Sigmoid colon (tissue), 7 donors: ENCODE results near the gene IRF2. TPM values are rescaled to one million over a fixed set of nuclear protein-coding genes. Genes with fewer than 3 reads are reported as not detected.

Experiments used
- DNase-seq: peaks from one replicate; pipeline ENCODE4 v3.0.0-alpha.2; 2019
- H3K27ac ChIP-seq, 4 donors: fragments of 200-600 bp; sonication (generic); one replicate each; pipeline ENCODE4 v1.5.1; 2016 to 2019; ENCODE audit warnings: mild to moderate bottlenecking in 1 of 4
- H3K27me3 ChIP-seq, 3 donors: fragments of 200-600 bp; sonication (generic); one replicate each; pipeline ENCODE4 v1.5.1; 2019; ENCODE audit warnings: mild to moderate bottlenecking in 1 of 3
- H3K36me3 ChIP-seq, 4 donors: fragments of 200-600 bp; sonication (generic); one replicate each; pipeline ENCODE4 v1.5.1; 2016 to 2019
- H3K4me1 ChIP-seq, 4 donors: fragments of 200-600 bp; sonication (generic); one replicate each; pipeline ENCODE4 v1.5.1; 2017 to 2019
- H3K4me3 ChIP-seq, 4 donors: fragments of 200-600 bp; sonication (generic); one replicate each; pipeline ENCODE4 v1.5.1; 2017 to 2019; ENCODE audit warnings: mild to moderate bottlenecking in 2 of 4, moderate library complexity in 1 of 4
- H3K9me3 ChIP-seq, 4 donors: fragments of 200-600 bp in 3 of 4; sonication (generic) in 3 of 4; one replicate each; pipeline versions ENCODE4 v1.5.1 to v1.6.1; 2013 to 2019
- CTCF ChIP-seq, 4 experiments: fragments of 450-650 bp in 3 of 4; fragments of 200-600 bp in 1 of 4; IDR thresholded peaks; one replicate each; pipeline ENCODE4 v1.5.1; 2016 to 2019; ENCODE audit warnings: antibody characterized with exemption in 4 of 4, mild to moderate bottlenecking in 3 of 4, moderate library complexity in 2 of 4
- EP300 ChIP-seq, 4 donors: sonication (generic); formaldehyde crosslinking; IDR thresholded peaks; one replicate each; pipeline ENCODE4 v1.6.1; 2017; ENCODE audit warnings: antibody characterized with exemption in 4 of 4
- POLR2A ChIP-seq, 2 donors: fragments of 450-650 bp; IDR thresholded peaks; one replicate each; pipeline ENCODE4 v1.6.1; 2016; ENCODE audit warnings: antibody characterized with exemption in 2 of 2, mild to moderate bottlenecking in 2 of 2, moderate library complexity in 2 of 2
- POLR2AphosphoS5 ChIP-seq, 4 donors: sonication (generic); formaldehyde crosslinking; IDR thresholded peaks; one replicate each; pipeline ENCODE4 v1.6.1; 2017; ENCODE audit warnings: antibody characterized with exemption in 4 of 4
- WGBS, 2 donors: extraction: QIAGEN DNeasy Blood & Tissue Kit; methylation state at CpG; one replicate each; pipeline ENCODE4 v1.1.7; 2013; 5-methylcytosine and 5-hydroxymethylcytosine counted together
- intact Hi-C: fragments of 100-400 bp; cut with DNase I; formaldehyde crosslinking; loops from one replicate; pipeline ENCODE4 v1.15.1; 2023
- polyA plus RNA-seq, 3 donors: library from polyadenylated mRNA; stranded (reverse); fragments of 200-250 nt; gene quantifications; one replicate each; pipeline ENCODE4 v1.2.3, GENCODE V29; 2013
- total RNA-seq, 4 donors: library from RNA; depleted of rRNA; stranded (reverse); fragments of >200 nt; gene quantifications; one replicate each; pipeline ENCODE4 v1.1.0, GENCODE V29; 2016
- donor health status: healthy with polysubstance abuse.
- donor health status: Bipolar disorder and iron deficiency.
- donor health status: healthy.

IRF2 gene
- total and polyA plus RNA-seq, 7 donors = 27.6 to 41.8 (median 31.9) TPM

GRCh38 chr4:184350964-184351363, 123.4 kb downstream of the IRF2 start:
- intact Hi-C loops = no loop called here
- no peak overlapping the region for H3K4me3 ChIP-seq
- DNase-seq = no peak
- WGBS, 2 donors = 97 to 98% methylated on average over 5 of the region's 5 CpGs
- H3K27me3 ChIP-seq = no peaks in the 10 kb centered on the region
- peaks cover 0 to 15% (median 0%) of the 10 kb centered on the region in 4 donors for H3K4me1 ChIP-seq
- TF ChIP-seq CTCF (IDR thresholded peaks at IDR 0.05) = no peak
- no peak for TF ChIP-seq POLR2AphosphoS5 (IDR thresholded peaks at IDR 0.05)
- no peak for TF ChIP-seq POLR2A (IDR thresholded peaks at IDR 0.05)
- TF ChIP-seq EP300 (IDR thresholded peaks at IDR 0.05) = no peak
- H3K9me3 ChIP-seq = no peaks in the 10 kb centered on the region
- H3K36me3 ChIP-seq = no peaks in the 10 kb centered on the region
- no peak overlapping the region for H3K27ac ChIP-seq

GRCh38 chr4:184350213-184350817, 124.0 kb downstream of the IRF2 start:
- peaks cover 0 to 13% (median 0%) of the 10 kb centered on the region in 4 donors for H3K4me1 ChIP-seq
- H3K36me3 ChIP-seq = no peaks in the 10 kb centered on the region
- 89 to 90% methylated on average over 9 of the region's 9 CpGs for WGBS, 2 donors
- no peak overlapping the region for H3K27ac ChIP-seq
- no peak for TF ChIP-seq POLR2AphosphoS5 (IDR thresholded peaks at IDR 0.05)
- TF ChIP-seq POLR2A (IDR thresholded peaks at IDR 0.05) = no peak
- no peaks in the 10 kb centered on the region for H3K9me3 ChIP-seq
- intact Hi-C loops = no loop called here
- DNase-seq = no peak
- H3K4me3 ChIP-seq = no peak overlapping the region
- no peaks in the 10 kb centered on the region for H3K27me3 ChIP-seq

GRCh38 chr4:184349283-184350039, 124.9 kb downstream of the IRF2 start:
- Histone ChIP-seq H3K36me3 (no peaks in the 10 kb centered on the region), H3K27me3 (no peaks in the 10 kb centered on the region), H3K27ac (peak overlapping the region in 1 of 4 donors; percentile 0), H3K4me1 (peaks cover 0 to 7% (median 0%) of the 10 kb centered on the region in 4 donors), H3K9me3 (no peaks in the 10 kb centered on the region), H3K4me3 (no peak overlapping the region)
- intact Hi-C loops = loop anchor here (5.0 kb wide), 1 partner anchor 33 kb away; no protein-coding TSS in a partner anchor
- WGBS, 2 donors = 32 to 68% methylated on average over 11 of the region's 11 CpGs
- TF ChIP-seq EP300 (IDR thresholded peaks at IDR 0.05) = no peak
- no peak for TF ChIP-seq POLR2AphosphoS5 (IDR thresholded peaks at IDR 0.05)
- no peak for TF ChIP-seq POLR2A (IDR thresholded peaks at IDR 0.05)
- no peak for TF ChIP-seq CTCF (IDR thresholded peaks at IDR 0.05)
- DNase-seq = no peak

- Histone ChIP-seq H3K9me3 (no peaks in the 10 kb centered on the region), H3K27me3 (no peaks in the 10 kb centered on the region), H3K4me3 (no peak overlapping the region), H3K36me3 (no peaks in the 10 kb centered on the region), H3K4me1 (peaks cover 0 to 10% (median 2%) of the 10 kb centered on the region in 4 donors), H3K27ac (peak overlapping the region; percentile 50 to 73 (median 58))
- intact Hi-C loops = loop anchor here (5.0 kb wide), 1 partner anchor 34 kb away; no protein-coding TSS in a partner anchor
- no peak for DNase-seq
- 13 to 60% methylated on average over 15 of the region's 15 CpGs for WGBS, 2 donors
- TF ChIP-seq CTCF (IDR thresholded peaks at IDR 0.05) = no peak
- TF ChIP-seq POLR2AphosphoS5 (IDR thresholded peaks at IDR 0.05) = peak in 1 of 4 donors; percentile 33
- TF ChIP-seq EP300 (IDR thresholded peaks at IDR 0.05) = no peak
- TF ChIP-seq POLR2A (IDR thresholded peaks at IDR 0.05) = peak in 1 of 2 donors; percentile 26
Observed at GRCh38 chr4:184348311-184349233, 125.8 kb downstream of the IRF2 start.
